HepG2 (cell line): Measurements from ENCODE around the gene C16orf90. TPM values are rescaled to one million over a fixed set of nuclear protein-coding genes. Genes with fewer than 3 reads are reported as not detected.

Source experiments
- E2F2 ChIP-seq: sonication (generic); formaldehyde crosslinking; IDR thresholded peaks from 2 replicates; pipeline ENCODE4 v1.4.0; 2020; ENCODE audit warnings: missing genetic modification reagents, borderline replicate concordance
- ELF1 ChIP-seq: sonication (generic); formaldehyde crosslinking; IDR thresholded peaks from 2 replicates; pipeline ENCODE4 v1.4.0; 2020; ENCODE audit warnings: missing genetic modification reagents
- ERF ChIP-seq: IDR thresholded peaks from 2 replicates; pipeline ENCODE4 v1.6.1; 2018; ENCODE audit warnings: missing biosample characterization, missing genetic modification reagents
- ETV5 ChIP-seq: IDR thresholded peaks from 2 replicates; pipeline ENCODE4 v1.6.1; 2018; ENCODE audit warnings: missing biosample characterization, missing genetic modification reagents, inconsistent platforms, borderline replicate concordance
- GATAD2A ChIP-seq: IDR thresholded peaks from 2 replicates; pipeline ENCODE4 v1.6.1; 2016
- GFI1 ChIP-seq: sonication (generic); formaldehyde crosslinking; IDR thresholded peaks from 2 replicates; pipeline ENCODE4 v1.5.0; 2020; ENCODE audit warnings: missing genetic modification reagents, mild to moderate bottlenecking, borderline replicate concordance
- HNF4A ChIP-seq: sonication (generic); formaldehyde crosslinking; IDR thresholded peaks from 2 replicates; pipeline ENCODE4 v1.4.0; 2020; ENCODE audit warnings: missing genetic modification reagents
- KDM5A ChIP-seq: fragments of 200-600 bp; sonication (generic); IDR thresholded peaks from 2 replicates; pipeline ENCODE4 v1.7.0; 2018; ENCODE audit warnings: antibody characterized with exemption, mild to moderate bottlenecking, low read length, borderline replicate concordance
- PCBP2 ChIP-seq: fragments of 200-400 bp; formaldehyde crosslinking; optimal IDR thresholded peaks from 2 replicates; pipeline ENCODE3; 2018; ENCODE audit warnings: low read length, low read depth; ENCODE audit not compliant: poor library complexity, severe bottlenecking
- PREB ChIP-seq: sonication (generic); formaldehyde crosslinking; IDR thresholded peaks from 2 replicates; pipeline ENCODE4 v1.4.0; 2020; ENCODE audit warnings: missing genetic modification reagents
- SAP130 ChIP-seq: IDR thresholded peaks from 2 replicates; pipeline ENCODE4 v1.6.1; 2016; ENCODE audit warnings: low read depth
- SNAPC4 ChIP-seq: sonication (generic); formaldehyde crosslinking; IDR thresholded peaks from 2 replicates; pipeline ENCODE4 v1.4.0; 2020; ENCODE audit warnings: mild to moderate bottlenecking, missing genetic modification reagents
- SPEN ChIP-seq: sonication (generic); formaldehyde crosslinking; IDR thresholded peaks from 2 replicates; pipeline ENCODE4 v1.5.1; 2020; ENCODE audit warnings: low read depth, mild to moderate bottlenecking, missing genetic modification reagents
- TOPORS ChIP-seq: sonication (generic); formaldehyde crosslinking; IDR thresholded peaks from 2 replicates; pipeline ENCODE4 v1.8.0; 2023; ENCODE audit warnings: mild to moderate bottlenecking, missing genetic modification reagents
- USF2 ChIP-seq, 2 experiments: sonication (generic) in 1 of 2; formaldehyde crosslinking in 1 of 2; IDR thresholded peaks; 2 replicates each; pipeline versions ENCODE4 v1.5.1 to v1.6.1; 2011 to 2020; ENCODE audit warnings: borderline replicate concordance in 1 of 2, low read depth in 1 of 2, low read length in 1 of 2, mild to moderate bottlenecking in 1 of 2, missing genetic modification reagents in 1 of 2, moderate library complexity in 1 of 2
- ZBTB7B ChIP-seq: sonication (generic); formaldehyde crosslinking; IDR thresholded peaks from 2 replicates; pipeline ENCODE4 v1.4.0; 2020; ENCODE audit warnings: missing genetic modification reagents
- ZNF552 ChIP-seq: sonication (generic); formaldehyde crosslinking; IDR thresholded peaks from 2 replicates; pipeline ENCODE4 v1.9.0; 2022; ENCODE audit warnings: missing genetic modification reagents, mild to moderate bottlenecking, borderline replicate concordance
- ZSCAN22 ChIP-seq: sonication (generic); formaldehyde crosslinking; IDR thresholded peaks from 2 replicates; pipeline ENCODE4 v1.4.0; 2020; ENCODE audit warnings: mild to moderate bottlenecking, missing genetic modification reagents
- polyA plus RNA-seq, 8 experiments: library from polyadenylated mRNA; depleted of rRNA in 3 of 8; stranded (reverse) in 7 of 8; unstranded in 1 of 8; fragments of >200 nt; fragmentation: Illumina TruSeq in 4 of 8; extraction: Trizol in 4 of 8; gene quantifications; 2 replicates each; pipeline versions ENCODE4 v1.2.1 to v1.2.3, GENCODE V29; 2011 to 2016; ENCODE audit warnings: low read depth in 4 of 8, missing spikeins in 1 of 8, mixed read lengths in 1 of 8; ENCODE audit not compliant: insufficient read depth in 1 of 8
- total RNA-seq, 5 experiments: library from RNA; depleted of rRNA; stranded (reverse); fragments of >200 nt; fragmentation: Illumina TruSeq; extraction: Trizol; gene quantifications; 2 replicates each; pipeline ENCODE4 v1.2.3, GENCODE V29; 2016; ENCODE audit warnings: low read depth in 1 of 5

The C16orf90 gene
- total and polyA plus RNA-seq, 2 of the 13 experiments (the other 11 are each of a cell fraction or from before 2014, with no cell fraction given) = not detected

GRCh38 chr16:3457434-3458252 lies 37.6 kb downstream of the C16orf90 start (continued):
- TF ChIP-seq E2F2 (CRISPR knock-in tag) = 0 out of 2 replicates have a peak, but pooled peaks have one; percentile 74
- TF ChIP-seq TOPORS (CRISPR knock-in tag) = peak; percentile 81; the same call in 1 of the 2 replicates
- TF ChIP-seq SPEN (CRISPR knock-in tag) = peak; percentile 66
- peak; percentile 76 for TF ChIP-seq ELF1 (CRISPR knock-in tag)
- no peak; the same call in 1 of the 2 replicates for TF ChIP-seq GATAD2A (CRISPR knock-in tag)
- TF ChIP-seq USF2 (IDR thresholded peaks at IDR 0.05; ENCODE audit: low read depth, low read length) = peak; percentile 66
- TF ChIP-seq USF2 (CRISPR knock-in tag; IDR thresholded peaks at IDR 0.05; ENCODE audit: borderline replicate concordance) = peak; percentile 69; the same call in 1 of the 2 replicates
- peak; percentile 46; the same call in 1 of the 2 replicates for TF ChIP-seq KDM5A
- peak; percentile 78 for TF ChIP-seq SAP130 (CRISPR knock-in tag)
- TF ChIP-seq PREB = no peak
- peak; percentile 38; the same call in 1 of the 2 replicates for TF ChIP-seq GFI1 (CRISPR knock-in tag)
- no peak; the same call in 1 of the 2 replicates for TF ChIP-seq ETV5 (CRISPR knock-in tag)
- TF ChIP-seq ERF (CRISPR knock-in tag) = peak; percentile 72
- TF ChIP-seq PCBP2 = no peak
- peak; percentile 58; the same call in 1 of the 2 replicates for TF ChIP-seq ZSCAN22 (CRISPR knock-in tag)
- no peak for TF ChIP-seq SNAPC4 (CRISPR knock-in tag)
- TF ChIP-seq ZNF552 = no peak; the same call in 1 of the 2 replicates
- peak; percentile 36 for TF ChIP-seq ZBTB7B (CRISPR knock-in tag)
- TF ChIP-seq HNF4A (CRISPR knock-in tag) = 0 out of 2 replicates have a peak, but pooled peaks have one; percentile 23
